Activated naive CD4-positive, alpha-beta T cell treated with anti-CD3 and anti-CD28 coated beads, Interleukin-2, amount 10 ng/mL, durations not matched to agents 7 days and 5 days (primary cell): Measurements from ENCODE around the gene TMEM8B.
A peak's percentile ranks its signal among the peaks of the same experiment; 100 is the strongest.

Experiments used
- CTCF ChIA-PET: fragments of 350-600 bp; sonication (Branson Sonifier 250); formaldehyde crosslinking; loops from one replicate; lab custom pipeline; 2021; ENCODE audit warnings: antibody characterized with exemption; lab: Charles Lee
- DNase-seq: peaks from one replicate; pipeline ENCODE4 v3.0.0-alpha.2; 2020
- H3K27ac Mint-ChIP-seq: one replicate; pipeline ENCODE4 v1.8.0; 2021; ENCODE audit warnings: mild to moderate bottlenecking, moderate library complexity, mixed read lengths
- H3K27me3 Mint-ChIP-seq: one replicate; pipeline ENCODE4 v1.8.0; 2021; ENCODE audit warnings: mild to moderate bottlenecking, mixed read lengths
- H3K36me3 Mint-ChIP-seq: one replicate; pipeline ENCODE4 v1.8.0; 2021; ENCODE audit warnings: mixed read lengths
- H3K4me1 Mint-ChIP-seq: one replicate; pipeline ENCODE4 v1.8.0; 2021; ENCODE audit warnings: mixed read lengths
- H3K4me3 Mint-ChIP-seq: one replicate; pipeline ENCODE4 v1.8.0; 2021; ENCODE audit warnings: mild to moderate bottlenecking, moderate library complexity, mixed read lengths
- H3K9me3 Mint-ChIP-seq: one replicate; pipeline ENCODE4 v1.8.0; 2021; ENCODE audit warnings: mixed read lengths

The TMEM8B gene

DNA sequence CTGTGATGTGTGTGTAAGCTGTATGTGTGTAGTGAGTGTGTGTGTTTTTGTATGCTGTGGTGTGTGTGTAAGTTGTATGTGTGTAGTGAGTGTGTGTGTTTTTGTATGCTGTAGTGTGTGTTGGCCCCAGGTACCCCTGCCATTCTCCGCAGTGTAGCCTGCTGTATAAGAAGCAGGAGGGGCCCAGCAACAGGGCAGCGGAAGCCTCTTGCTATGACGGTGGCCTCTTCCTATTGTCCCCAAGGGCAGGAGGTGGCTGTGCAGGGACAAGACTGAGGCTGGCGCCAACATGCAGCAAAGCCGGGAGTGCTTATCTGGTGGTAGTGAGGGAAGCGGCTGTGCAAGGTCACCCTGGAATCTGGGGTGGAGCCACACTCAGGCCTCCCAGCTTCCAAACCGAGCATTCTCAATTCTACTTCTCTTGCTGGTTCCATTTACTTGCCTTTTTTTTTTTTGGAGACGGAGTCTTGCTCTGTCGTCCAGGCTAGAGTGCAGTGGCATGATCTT, 85.3 kb downstream of the TMEM8B start:
- H3K4me3 Mint-ChIP-seq, result no peak overlapping the region
- H3K27me3 Mint-ChIP-seq, result no peaks in the 10 kb centered on the region
- no peaks in the 10 kb centered on the region for H3K9me3 Mint-ChIP-seq
- H3K36me3 Mint-ChIP-seq, result peaks cover 2% of the 10 kb centered on the region
- H3K4me1 Mint-ChIP-seq, result peaks cover 27% of the 10 kb centered on the region
- CTCF ChIA-PET, result interaction anchor here (1.2 to 1.7 kb wide), 2 partner anchors 11 to 30 kb away, joined by 3 to 4 read pairs; no protein-coding TSS in a partner anchor
- no peak overlapping the region for H3K27ac Mint-ChIP-seq
- DNase-seq, result peak; percentile 48
